Bronchial epithelial cell (primary cell): ENCODE results near the gene MYOD1. TPM values are rescaled to one million over a fixed set of nuclear protein-coding genes. Genes with fewer than 3 reads are reported as not detected.

Source experiments
- DNase-seq: peaks from one replicate; pipeline ENCODE4 v3.0.0-alpha.2; 2010; ENCODE audit warnings: low read depth
- FAIRE-seq: peaks from 2 replicates; lab custom pipeline; 2011; peaks lifted over from hg19 to GRCh38; lab: Jason Lieb, UNC
- H3K27me3 ChIP-seq: 2 replicates; pipeline ENCODE4 v1.5.1; 2011; ENCODE audit warnings: low read length; ENCODE audit not compliant: control insufficient read depth, insufficient read depth
- H3K36me3 ChIP-seq: 2 replicates; pipeline ENCODE4 v1.5.1; 2011; ENCODE audit warnings: low read length; ENCODE audit not compliant: control insufficient read depth, insufficient read depth
- H3K4me3 ChIP-seq: 2 replicates; pipeline ENCODE4 v1.5.1; 2011; ENCODE audit warnings: mild to moderate bottlenecking, low read depth, low read length, control low read depth
- total RNA-seq: library from RNA; depleted of rRNA; stranded (reverse); fragments of >200 nt; gene quantifications from 2 replicates; pipeline ENCODE4 v1.2.1, GENCODE V29; 2014
- TF ChIP-seq, protein P1 (sequence below): IDR thresholded peaks from 2 replicates; pipeline ENCODE4 v1.5.1; 2011; ENCODE audit warnings: mild to moderate bottlenecking, moderate library complexity, low read length, control low read depth, inconsistent platforms; ENCODE audit not compliant: insufficient read depth, severe bottlenecking

The MYOD1 gene
- total RNA-seq, 1 donor from 2014 or later: not detected

DNA sequence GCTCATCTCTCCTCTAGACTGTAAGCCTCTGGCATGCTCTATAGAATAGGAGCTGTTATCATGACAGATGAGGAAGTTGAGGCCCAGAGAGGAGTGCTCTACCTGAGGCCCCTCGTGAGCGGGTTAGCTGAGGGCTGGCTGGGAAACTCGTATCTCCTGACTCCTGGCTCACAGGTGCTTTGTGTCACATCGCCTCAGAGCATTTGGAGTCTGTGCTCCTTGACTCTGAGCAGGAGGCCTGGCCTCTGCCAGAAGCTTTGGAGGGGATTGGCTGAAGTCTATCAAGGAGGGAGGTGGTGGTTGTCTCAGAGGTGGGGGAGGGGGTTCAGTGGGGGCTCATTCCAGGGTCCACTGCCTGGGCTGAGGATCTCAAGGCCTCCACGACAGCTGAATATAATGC is 22.6 kb downstream of the MYOD1 start:
- DNase-seq (no peak), FAIRE-seq (no peak)
- Histone ChIP-seq H3K36me3 (no peaks in the 10 kb centered on the region), H3K27me3 (peaks cover 16% of the 10 kb centered on the region), H3K4me3 (no peak overlapping the region)
- TF ChIP-seq, protein P1, sequence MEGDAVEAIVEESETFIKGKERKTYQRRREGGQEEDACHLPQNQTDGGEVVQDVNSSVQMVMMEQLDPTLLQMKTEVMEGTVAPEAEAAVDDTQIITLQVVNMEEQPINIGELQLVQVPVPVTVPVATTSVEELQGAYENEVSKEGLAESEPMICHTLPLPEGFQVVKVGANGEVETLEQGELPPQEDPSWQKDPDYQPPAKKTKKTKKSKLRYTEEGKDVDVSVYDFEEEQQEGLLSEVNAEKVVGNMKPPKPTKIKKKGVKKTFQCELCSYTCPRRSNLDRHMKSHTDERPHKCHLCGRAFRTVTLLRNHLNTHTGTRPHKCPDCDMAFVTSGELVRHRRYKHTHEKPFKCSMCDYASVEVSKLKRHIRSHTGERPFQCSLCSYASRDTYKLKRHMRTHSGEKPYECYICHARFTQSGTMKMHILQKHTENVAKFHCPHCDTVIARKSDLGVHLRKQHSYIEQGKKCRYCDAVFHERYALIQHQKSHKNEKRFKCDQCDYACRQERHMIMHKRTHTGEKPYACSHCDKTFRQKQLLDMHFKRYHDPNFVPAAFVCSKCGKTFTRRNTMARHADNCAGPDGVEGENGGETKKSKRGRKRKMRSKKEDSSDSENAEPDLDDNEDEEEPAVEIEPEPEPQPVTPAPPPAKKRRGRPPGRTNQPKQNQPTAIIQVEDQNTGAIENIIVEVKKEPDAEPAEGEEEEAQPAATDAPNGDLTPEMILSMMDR: no peak

DNA sequence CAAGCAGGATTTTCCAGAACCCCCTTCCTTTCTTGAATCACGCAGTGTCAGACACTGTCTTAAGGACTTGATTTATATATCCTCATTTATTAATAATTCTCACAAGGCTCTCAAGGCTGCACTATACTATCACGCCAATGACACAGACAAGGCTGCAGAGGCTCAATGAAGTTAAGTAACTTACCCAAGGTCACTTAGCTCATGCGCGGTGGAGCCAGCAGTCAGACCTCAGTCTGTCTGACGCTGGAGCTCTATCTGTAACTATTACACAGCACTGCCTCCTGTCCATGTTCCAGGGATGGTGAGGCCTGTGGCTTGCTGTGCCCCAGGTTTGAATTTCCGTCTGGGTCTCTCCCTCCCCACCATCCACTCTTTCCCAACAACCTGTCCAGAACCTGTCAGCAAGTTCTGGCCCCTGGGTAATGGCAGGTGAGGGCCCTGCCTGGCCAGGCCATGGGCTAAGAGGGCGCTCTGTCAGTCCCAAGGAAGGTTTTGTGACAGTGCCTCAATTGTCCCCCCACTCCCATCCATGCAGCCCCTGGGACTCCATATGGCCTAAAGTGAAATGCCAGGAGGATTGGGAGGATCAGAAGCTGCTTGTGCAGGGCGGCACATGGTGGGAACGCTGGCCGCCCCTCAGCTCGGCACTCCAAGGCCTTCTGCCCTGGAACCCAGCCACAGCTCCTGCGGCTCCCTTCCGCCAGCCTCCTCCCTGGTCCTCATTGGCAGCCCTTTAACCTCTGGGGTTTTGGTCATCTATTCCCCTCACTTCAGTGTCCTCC is 23.8 kb downstream of the MYOD1 start:
- H3K27me3 ChIP-seq: peaks cover 9% of the 10 kb centered on the region
- H3K36me3 ChIP-seq: no peaks in the 10 kb centered on the region
- FAIRE-seq: no peak
- no peak for DNase-seq
- TF ChIP-seq, protein P1: no peak
- H3K4me3 ChIP-seq: no peak overlapping the region

DNA sequence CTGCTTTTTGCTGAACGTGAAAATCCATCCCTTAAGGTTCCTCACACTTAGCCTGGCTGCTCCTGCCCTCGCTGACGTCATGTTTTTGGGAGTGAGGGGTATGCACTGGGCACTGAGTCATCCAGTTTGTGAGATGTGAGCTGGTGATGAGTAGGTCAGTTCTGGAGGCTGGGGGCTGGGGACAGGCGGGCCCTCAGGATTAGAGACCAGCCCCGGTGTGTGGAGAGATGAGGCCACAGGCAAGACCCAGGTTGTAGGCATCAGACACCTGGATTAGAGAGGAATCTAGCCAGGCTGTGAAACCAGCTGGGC is 24.4 kb downstream of the MYOD1 start:
- DNase-seq: peak; percentile 26
- TF ChIP-seq, protein P1: no peak

DNA sequence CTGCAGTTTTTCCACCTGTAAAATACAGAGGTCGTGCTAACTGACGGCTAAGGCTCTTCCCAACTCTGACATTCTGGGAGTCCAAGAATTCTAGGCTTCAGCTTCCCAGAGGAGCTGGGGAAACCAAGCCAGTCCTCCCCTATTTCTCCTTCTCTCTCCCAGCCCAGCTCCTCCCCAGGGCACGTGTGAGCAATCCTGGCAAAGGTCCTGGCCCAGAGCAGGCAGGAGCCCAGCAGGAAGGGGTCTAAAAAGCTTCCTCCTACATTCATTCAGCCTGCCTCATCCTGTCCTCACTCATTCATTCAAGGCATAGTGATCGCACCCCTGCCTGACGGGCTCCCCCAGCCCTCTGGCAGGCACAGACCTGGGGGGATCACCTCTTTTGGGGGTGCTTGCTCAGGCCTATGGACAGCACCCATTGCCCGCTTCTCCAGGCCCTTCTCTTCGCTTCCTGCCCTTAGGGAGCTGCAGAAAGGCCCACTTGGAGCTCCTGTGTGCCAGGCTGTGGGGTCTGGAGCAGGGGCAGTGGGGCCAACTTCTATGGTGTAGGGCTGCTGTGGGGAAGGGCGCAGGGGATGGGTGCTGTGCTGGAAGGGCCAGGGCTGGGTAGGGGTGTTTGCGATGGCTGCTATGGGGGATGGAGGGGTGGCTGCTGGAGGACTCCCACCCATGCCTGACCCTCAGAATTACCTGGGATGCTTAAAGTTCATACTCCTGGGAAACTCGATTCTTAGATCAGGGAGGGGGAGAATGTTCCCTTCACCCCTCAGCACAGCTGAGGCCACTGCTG is 25.0 kb downstream of the MYOD1 start:
- Histone ChIP-seq H3K36me3 (no peaks in the 10 kb centered on the region), H3K27me3 (peaks cover 4% of the 10 kb centered on the region), H3K4me3 (no peak overlapping the region)
- TF ChIP-seq, protein P1: no peak
- DNase-seq: no peak
- no peak for FAIRE-seq

More for the DNA sequence above, 24.4 kb downstream of the MYOD1 start:
- Histone ChIP-seq H3K4me3 (no peak overlapping the region), H3K27me3 (peaks cover 4% of the 10 kb centered on the region), H3K36me3 (no peaks in the 10 kb centered on the region)
- no peak for FAIRE-seq

DNA sequence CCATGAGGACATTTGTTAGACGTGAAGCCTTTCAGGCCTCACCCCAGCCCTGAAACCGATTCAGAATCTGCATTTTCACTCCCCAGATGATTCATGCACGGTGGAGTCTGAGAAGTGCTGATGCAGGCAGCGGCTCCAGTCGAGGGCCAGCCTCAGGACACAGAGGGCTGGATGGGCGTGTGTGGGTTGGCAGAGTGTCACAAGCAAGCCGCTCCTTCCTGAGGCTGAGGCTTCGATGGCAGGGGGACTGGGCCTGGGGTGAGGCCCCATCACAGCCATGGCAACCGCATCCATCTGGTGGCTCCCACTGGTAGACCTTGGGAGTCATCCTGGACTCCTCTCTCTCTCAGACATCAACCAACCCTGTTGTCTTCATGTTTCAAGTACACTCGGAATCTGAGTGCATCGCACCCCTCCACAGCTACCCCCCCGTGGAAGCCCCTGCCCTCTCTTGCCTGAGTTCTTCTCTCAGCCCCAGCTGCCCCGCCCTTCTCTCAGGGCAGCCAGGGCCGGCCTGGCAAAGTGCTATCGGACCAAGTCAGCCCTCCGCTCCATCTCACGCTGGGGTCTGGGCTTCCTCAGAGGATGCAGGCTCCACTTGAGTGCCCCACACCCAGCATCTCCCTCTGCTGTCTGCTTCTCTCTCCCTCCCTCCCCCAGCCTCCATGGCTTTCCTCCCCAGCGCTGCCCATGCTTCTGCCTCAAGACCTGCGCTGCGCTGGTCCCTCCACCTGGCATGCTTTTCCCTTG is 25.8 kb downstream of the MYOD1 start:
- FAIRE-seq: no peak
- TF ChIP-seq, protein P1: no peak

More for the DNA sequence above, 25.8 kb downstream of the MYOD1 start:
- Histone ChIP-seq H3K4me3 (no peak overlapping the region), H3K27me3 (peaks cover 1% of the 10 kb centered on the region), H3K36me3 (no peaks in the 10 kb centered on the region)
- DNase-seq: no peak
